Body of pancreas (tissue), 4 donors: ENCODE results near the gene ALLC. TPM values are rescaled to one million over a fixed set of nuclear protein-coding genes. Genes with fewer than 3 reads are reported as not detected.

ENCODE experiments used
- ATAC-seq: fragments of 150-250 bp; one replicate; pipeline ENCODE4 v1.9.1; 2016
- DNase-seq, 4 donors: peaks; one replicate each; pipeline ENCODE4 v3.0.0-alpha.2; 2019
- H3K27ac ChIP-seq, 4 donors: fragments of 200-600 bp; sonication (generic); 1 replicate in 3 of 4; 2 replicates in 1 of 4; pipeline versions ENCODE4 v1.5.1 to v1.6.1; 2016 to 2019; ENCODE audit warnings: mild to moderate bottlenecking in 1 of 4, mixed read lengths in 1 of 4, moderate library complexity in 1 of 4
- H3K27me3 ChIP-seq, 2 donors: fragments of 200-600 bp; sonication (generic); one replicate each; pipeline ENCODE4 v1.6.0; 2016; ENCODE audit warnings: mild to moderate bottlenecking in 1 of 2
- H3K36me3 ChIP-seq, 2 donors: fragments of 200-600 bp; sonication (generic); replicated peaks in 1 of 2; 2 replicates each; pipeline ENCODE4 v1.5.1; 2016; ENCODE audit warnings: low read depth in 2 of 2; ENCODE audit not compliant: insufficient read depth in 1 of 2
- H3K4me1 ChIP-seq: fragments of 200-600 bp; sonication (generic); one replicate; pipeline ENCODE4 v1.6.0; 2016
- H3K4me3 ChIP-seq, 2 donors: fragments of 200-600 bp; sonication (generic); 1 replicate in 1 of 2; 2 replicates in 1 of 2; pipeline ENCODE4 v1.5.1; 2016 to 2019
- H3K9me3 ChIP-seq, 3 donors: fragments of 200-600 bp; sonication (generic); 1 replicate in 2 of 3; 2 replicates in 1 of 3; pipeline ENCODE4 v1.5.1; 2016
- CTCF ChIP-seq, 7 experiments: fragments of 450-650 bp in 4 of 7; fragments of 200-600 bp in 3 of 7; sonication (generic) in 3 of 7; IDR thresholded peaks; one replicate each; pipeline ENCODE4 v1.5.1; 2016 to 2019; ENCODE audit warnings: antibody characterized with exemption in 7 of 7
- POLR2A ChIP-seq, 3 donors: fragments of 450-650 bp; IDR thresholded peaks; one replicate each; pipeline ENCODE4 v1.6.1; 2016; ENCODE audit warnings: antibody characterized with exemption in 3 of 3, mild to moderate bottlenecking in 2 of 3
- WGBS, 2 donors: methylation state at CpG; one replicate each; pipeline ENCODE4 v1.1.5; 2017; 5-methylcytosine and 5-hydroxymethylcytosine counted together
- intact Hi-C: fragments of 100-400 bp; cut with DNase I; formaldehyde crosslinking; loops from one replicate; pipeline ENCODE4 v1.15.1; 2023
- total RNA-seq, 2 donors: library from RNA; depleted of rRNA; stranded (reverse); fragments of >200 nt; gene quantifications; one replicate each; pipeline ENCODE4 v1.1.0, GENCODE V29; 2016

Gene ALLC
- total RNA-seq, 2 donors from 2014 or later: not detected

GRCh38 chr2:3661149-3661660 is 3.2 kb downstream of the ALLC start:
- Histone ChIP-seq H3K4me1 (no peaks in the 10 kb centered on the region), H3K27me3 (no peaks in the 10 kb centered on the region), H3K4me3 (no peak overlapping the region), H3K9me3 (no peaks in the 10 kb centered on the region), H3K36me3 (no peaks in the 10 kb centered on the region), H3K27ac (no peak overlapping the region)
- TF ChIP-seq CTCF (IDR thresholded peaks at IDR 0.05) (no peak), POLR2A (IDR thresholded peaks at IDR 0.05) (no peak)
- WGBS, 2 donors: 85 to 93% methylated on average over 3 of the region's 3 CpGs
- intact Hi-C loops: no loop called here
- DNase-seq (no peak), ATAC-seq (no peak)

GRCh38 chr2:3662239-3662638 is 4.2 kb downstream of the ALLC start:
- H3K27me3 ChIP-seq: no peaks in the 10 kb centered on the region
- WGBS, 2 donors: 64 to 84% methylated on average over 6 of the region's 6 CpGs

GRCh38 chr2:3664118-3664517 is 6.1 kb downstream of the ALLC start:
- ATAC-seq: no peak
- Histone ChIP-seq H3K4me1 (no peaks in the 10 kb centered on the region), H3K4me3 (no peak overlapping the region), H3K36me3 (no peaks in the 10 kb centered on the region), H3K27me3 (no peaks in the 10 kb centered on the region), H3K27ac (no peak overlapping the region), H3K9me3 (no peaks in the 10 kb centered on the region)
- TF ChIP-seq POLR2A (IDR thresholded peaks at IDR 0.05) (no peak), CTCF (IDR thresholded peaks at IDR 0.05) (no peak)
- DNase-seq: no peak
- intact Hi-C loops: no loop called here
- WGBS, 2 donors: 27% methylated on average over 3 of the region's 3 CpGs

More at GRCh38 chr2:3662239-3662638, 4.2 kb downstream of the ALLC start:
- TF ChIP-seq POLR2A (IDR thresholded peaks at IDR 0.05): no peak
- TF ChIP-seq CTCF (IDR thresholded peaks at IDR 0.05): no peak
- intact Hi-C loops: no loop called here
- Histone ChIP-seq H3K27ac (no peak overlapping the region), H3K36me3 (no peaks in the 10 kb centered on the region), H3K9me3 (no peaks in the 10 kb centered on the region), H3K4me3 (no peak overlapping the region), H3K4me1 (no peaks in the 10 kb centered on the region)
- ATAC-seq: no peak
- no peak for DNase-seq

- no peak overlapping the region for H3K4me3 ChIP-seq
- no peaks in the 10 kb centered on the region for H3K27me3 ChIP-seq
- H3K27ac ChIP-seq: no peak overlapping the region
- WGBS, 2 donors: 70 to 71% methylated on average over 8 of the region's 8 CpGs
- no peak for ATAC-seq
- DNase-seq: no peak
- intact Hi-C loops: no loop called here
- H3K36me3 ChIP-seq: no peaks in the 10 kb centered on the region
- TF ChIP-seq POLR2A (IDR thresholded peaks at IDR 0.05) (no peak), CTCF (IDR thresholded peaks at IDR 0.05) (no peak)
- H3K4me1 ChIP-seq: no peaks in the 10 kb centered on the region
- no peaks in the 10 kb centered on the region for H3K9me3 ChIP-seq
Measured at GRCh38 chr2:3664925-3665324, 6.9 kb downstream of the ALLC start.

- Histone ChIP-seq H3K9me3 (no peaks in the 10 kb centered on the region), H3K36me3 (no peaks in the 10 kb centered on the region), H3K4me3 (no peak overlapping the region), H3K27ac (no peak overlapping the region), H3K4me1 (no peaks in the 10 kb centered on the region), H3K27me3 (no peaks in the 10 kb centered on the region)
- ATAC-seq (no peak), DNase-seq (no peak)
- WGBS, 2 donors: 42 to 51% methylated on average over 13 to 16 of the region's 16 CpGs
- no peak for TF ChIP-seq CTCF (IDR thresholded peaks at IDR 0.05)
- no peak for TF ChIP-seq POLR2A (IDR thresholded peaks at IDR 0.05)
- intact Hi-C loops: no loop called here
Measured at GRCh38 chr2:3665886-3666612, 8.0 kb downstream of the ALLC start.
